GM12875 (cell line): Measurements from ENCODE around the gene CITED4.
"Not testable (repeated sequence)": the region's sequence is repeated elsewhere in the genome, so short reads cannot be mapped to it uniquely, and the experiment has no call there.

Experiments used
- H3K4me3 ChIP-seq: one replicate; pipeline ENCODE4 v1.5.1; 2011; ENCODE audit warnings: low read depth, low read length, control low read depth
- TF ChIP-seq, protein P1 (sequence below): IDR thresholded peaks from 2 replicates; pipeline ENCODE4 v1.5.1; 2011; ENCODE audit warnings: low read depth, mild to moderate bottlenecking, control low read depth, inconsistent platforms, low read length, moderate library complexity, borderline replicate concordance; ENCODE audit not compliant: insufficient read depth

CITED4 gene

DNA sequence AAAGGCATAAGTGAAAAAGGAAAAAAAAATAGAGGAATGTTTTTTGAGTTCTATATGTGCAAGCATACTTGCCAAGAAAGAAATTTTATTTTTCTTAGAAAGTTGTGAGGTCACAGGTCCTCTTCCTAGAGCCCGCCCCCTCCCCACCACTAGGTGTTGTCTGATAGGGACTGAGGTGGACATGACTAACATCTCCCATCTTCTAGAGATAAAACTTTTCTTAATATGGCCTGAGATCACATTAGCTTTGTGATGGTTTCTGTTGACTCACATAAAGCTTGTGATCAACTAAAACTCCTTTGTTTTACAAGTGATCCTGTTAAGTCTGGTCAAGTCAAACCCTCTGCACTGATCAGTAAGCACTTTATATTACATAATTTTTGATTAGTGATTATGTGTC, 33.4 kb upstream of the CITED4 start:
- TF ChIP-seq, protein P1, sequence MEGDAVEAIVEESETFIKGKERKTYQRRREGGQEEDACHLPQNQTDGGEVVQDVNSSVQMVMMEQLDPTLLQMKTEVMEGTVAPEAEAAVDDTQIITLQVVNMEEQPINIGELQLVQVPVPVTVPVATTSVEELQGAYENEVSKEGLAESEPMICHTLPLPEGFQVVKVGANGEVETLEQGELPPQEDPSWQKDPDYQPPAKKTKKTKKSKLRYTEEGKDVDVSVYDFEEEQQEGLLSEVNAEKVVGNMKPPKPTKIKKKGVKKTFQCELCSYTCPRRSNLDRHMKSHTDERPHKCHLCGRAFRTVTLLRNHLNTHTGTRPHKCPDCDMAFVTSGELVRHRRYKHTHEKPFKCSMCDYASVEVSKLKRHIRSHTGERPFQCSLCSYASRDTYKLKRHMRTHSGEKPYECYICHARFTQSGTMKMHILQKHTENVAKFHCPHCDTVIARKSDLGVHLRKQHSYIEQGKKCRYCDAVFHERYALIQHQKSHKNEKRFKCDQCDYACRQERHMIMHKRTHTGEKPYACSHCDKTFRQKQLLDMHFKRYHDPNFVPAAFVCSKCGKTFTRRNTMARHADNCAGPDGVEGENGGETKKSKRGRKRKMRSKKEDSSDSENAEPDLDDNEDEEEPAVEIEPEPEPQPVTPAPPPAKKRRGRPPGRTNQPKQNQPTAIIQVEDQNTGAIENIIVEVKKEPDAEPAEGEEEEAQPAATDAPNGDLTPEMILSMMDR: no peak
- H3K4me3 ChIP-seq: no peak overlapping the region

GRCh38 chr1:40894858-40895257, 32.7 kb upstream of the CITED4 start:
- not testable (repeated sequence) for H3K4me3 ChIP-seq

DNA sequence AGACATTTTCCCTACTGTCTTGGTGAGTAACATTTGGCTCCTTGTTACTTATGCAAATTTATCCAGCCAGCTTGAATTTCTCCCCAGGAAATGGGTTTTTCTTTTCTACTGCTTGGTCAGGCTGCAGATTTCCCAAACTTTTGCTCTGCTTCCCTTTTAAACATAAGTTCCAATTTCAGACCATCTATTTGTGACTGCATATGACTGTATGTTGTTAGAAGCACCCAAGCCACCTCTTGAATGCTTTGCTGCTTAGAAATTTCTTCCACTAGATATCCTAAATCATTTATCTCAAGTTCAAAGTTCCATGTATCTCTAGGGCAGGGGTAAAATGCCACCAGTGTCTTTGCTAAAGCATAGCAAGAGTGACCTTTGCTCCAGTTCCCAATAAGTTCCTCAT, 32.3 kb upstream of the CITED4 start:
- no peak overlapping the region for H3K4me3 ChIP-seq

GRCh38 chr1:40893946-40894345, 31.8 kb upstream of the CITED4 start:
- H3K4me3 ChIP-seq: no peak overlapping the region
- TF ChIP-seq, protein P1: no peak

More for the DNA sequence above, 32.3 kb upstream of the CITED4 start:
- TF ChIP-seq, protein P1: no peak

DNA sequence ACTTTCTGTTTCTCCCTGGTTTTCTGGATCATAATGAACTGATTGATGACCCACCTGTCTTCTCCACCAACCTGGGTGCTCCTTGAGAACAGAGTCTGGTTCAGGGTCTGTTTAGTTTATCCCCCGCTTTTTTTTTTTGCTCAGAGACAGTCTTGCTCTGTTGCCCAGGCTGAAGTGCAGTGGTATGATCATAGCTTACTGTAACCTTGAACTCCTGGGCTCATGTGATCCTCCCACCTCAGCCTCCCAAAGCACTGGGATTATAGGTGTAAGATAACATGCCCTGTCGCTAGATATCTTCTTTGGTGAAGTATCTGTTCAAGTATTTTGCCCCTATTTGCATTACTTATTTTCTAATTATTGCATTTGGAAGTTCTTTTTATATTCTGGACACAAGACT, 30.2 kb upstream of the CITED4 start:
- H3K4me3 ChIP-seq: no peak overlapping the region
- TF ChIP-seq, protein P1: no peak

DNA sequence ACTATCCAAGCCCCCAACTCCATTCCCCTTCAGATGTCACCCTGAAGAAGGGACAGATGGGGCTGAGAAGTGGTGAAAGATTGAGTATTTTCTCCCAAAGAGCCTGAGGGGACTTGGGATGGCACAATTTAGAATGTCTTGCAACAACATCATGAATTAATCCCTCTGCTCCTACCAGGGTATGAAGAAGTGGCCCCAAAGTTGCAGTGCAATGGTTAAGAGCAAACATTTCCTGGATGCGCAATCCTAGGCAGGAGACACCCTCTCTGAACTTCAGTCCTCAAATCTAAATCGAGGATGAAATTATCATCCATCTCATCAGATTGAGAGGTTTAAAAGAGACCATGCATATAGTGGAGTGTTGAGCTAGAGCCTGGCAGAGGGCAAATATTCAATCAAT, 28.6 kb upstream of the CITED4 start:
- H3K4me3 ChIP-seq: no peak overlapping the region
- TF ChIP-seq, protein P1: no peak

DNA sequence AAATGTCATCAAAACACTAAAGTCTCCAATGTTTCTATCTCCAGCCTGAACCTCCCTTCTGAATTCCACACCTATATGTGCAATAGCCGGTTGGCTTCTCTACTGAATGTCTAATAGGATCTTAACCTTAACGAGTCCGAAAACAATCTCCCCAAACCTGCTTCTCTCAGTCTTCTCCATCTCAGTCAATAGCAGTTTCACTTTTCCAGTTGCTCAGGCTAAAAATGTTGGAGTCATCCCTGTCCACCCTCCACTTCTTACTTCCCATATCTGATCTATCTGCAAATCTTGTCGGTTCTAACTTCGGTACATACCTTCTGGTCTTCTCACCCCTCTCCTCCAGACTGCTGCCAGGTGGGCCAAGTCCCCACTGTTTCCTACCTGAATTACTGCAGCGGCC, 25.5 kb upstream of the CITED4 start:
- TF ChIP-seq, protein P1: no peak
- H3K4me3 ChIP-seq: no peak overlapping the region

- TF ChIP-seq, protein P1: no peak
- H3K4me3 ChIP-seq: no peak overlapping the region
Observed at GRCh38 chr1:40887012-40887378, 24.8 kb upstream of the CITED4 start.
